GM18526 (cell line): ENCODE measurements around the gene SARS2.

Experiments used
- POLR2A ChIP-seq: IDR thresholded peaks from 3 replicates; pipeline ENCODE4 v1.6.1; 2011; ENCODE audit not compliant: insufficient read length; ENCODE audit errors: extremely low read depth

Gene SARS2

GRCh38 chr19:38953677-38954076 is 23.1 kb upstream of the SARS2 start:
- TF ChIP-seq POLR2A, result no peak

- TF ChIP-seq POLR2A, result no peak
Measured at GRCh38 chr19:38952395-38953165, 22.0 kb upstream of the SARS2 start.

GRCh38 chr19:38951187-38951586 is 20.6 kb upstream of the SARS2 start:
- no peak for TF ChIP-seq POLR2A

GRCh38 chr19:38949580-38950367 is 19.2 kb upstream of the SARS2 start:
- TF ChIP-seq POLR2A, result no peak

GRCh38 chr19:38946229-38947010 is 15.9 kb upstream of the SARS2 start:
- no peak for TF ChIP-seq POLR2A

GRCh38 chr19:38945562-38946228 is 15.1 kb upstream of the SARS2 start:
- no peak for TF ChIP-seq POLR2A

GRCh38 chr19:38944981-38945506 is 14.5 kb upstream of the SARS2 start:
- TF ChIP-seq POLR2A, result no peak

- no peak for TF ChIP-seq POLR2A
Measured at GRCh38 chr19:38942471-38943181, 12.1 kb upstream of the SARS2 start.

GRCh38 chr19:38941979-38942378 is 11.4 kb upstream of the SARS2 start:
- no peak for TF ChIP-seq POLR2A

GRCh38 chr19:38939957-38940356 is 9.4 kb upstream of the SARS2 start:
- no peak for TF ChIP-seq POLR2A

- TF ChIP-seq POLR2A, result no peak
Measured at GRCh38 chr19:38933544-38933943, 3.0 kb upstream of the SARS2 start.

GRCh38 chr19:38932425-38933179 is 2.0 kb upstream of the SARS2 start:
- no peak for TF ChIP-seq POLR2A

GRCh38 chr19:38931521-38931793 is 894 bp upstream of the SARS2 start:
- TF ChIP-seq POLR2A, result no peak
